Ascending aorta (tissue), 2 donors: ENCODE measurements around the gene PPP4C. TPM values are rescaled to one million over a fixed set of nuclear protein-coding genes. Genes with fewer than 3 reads are reported as not detected.
A peak's percentile ranks its signal among the peaks of the same experiment; 100 is the strongest.

Experiments used
- DNase-seq, 2 donors: peaks; one replicate each; pipeline ENCODE4 v3.0.0-alpha.2; 2019; ENCODE audit warnings: low spot score in 2 of 2
- H3K27ac ChIP-seq, 2 donors: fragments of 200-600 bp; sonication (generic); one replicate each; pipeline ENCODE4 v1.5.1; 2016 to 2017; ENCODE audit warnings: mild to moderate bottlenecking in 1 of 2
- H3K27me3 ChIP-seq: fragments of 200-600 bp; sonication (generic); one replicate; pipeline ENCODE4 v1.5.1; 2017
- H3K36me3 ChIP-seq, 2 donors: fragments of 200-600 bp; sonication (generic); one replicate each; pipeline ENCODE4 v1.5.1; 2016
- H3K4me1 ChIP-seq, 2 donors: fragments of 200-600 bp; sonication (generic); one replicate each; pipeline ENCODE4 v1.5.1; 2016 to 2017; ENCODE audit warnings: mild to moderate bottlenecking in 1 of 2
- H3K4me3 ChIP-seq, 2 donors: fragments of 200-600 bp; sonication (generic); one replicate each; pipeline ENCODE4 v1.5.1; 2016 to 2017; ENCODE audit warnings: mild to moderate bottlenecking in 1 of 2
- H3K9me3 ChIP-seq, 2 donors: fragments of 200-600 bp; sonication (generic); one replicate each; pipeline ENCODE4 v1.5.1; 2016
- CTCF ChIP-seq, 3 experiments: fragments of 200-600 bp in 2 of 3; fragments of 450-650 bp in 1 of 3; sonication (generic) in 2 of 3; IDR thresholded peaks; one replicate each; pipeline ENCODE4 v1.5.1; 2016 to 2019; ENCODE audit warnings: antibody characterized with exemption in 3 of 3, mild to moderate bottlenecking in 1 of 3, moderate library complexity in 1 of 3
- intact Hi-C: fragments of 100-400 bp; cut with DNase I; formaldehyde crosslinking; loops from one replicate; pipeline ENCODE4 v1.15.1; 2023
- total RNA-seq: library from RNA; depleted of rRNA; stranded (reverse); fragments of >200 nt; gene quantifications from one replicate; pipeline ENCODE4 v1.1.0, GENCODE V29; 2016

The PPP4C gene
- total RNA-seq, 1 donor from 2014 or later, result 50.7 TPM

- intact Hi-C loops, result loop anchor here (1.0 to 10.0 kb wide), 6 partner anchors 15 to 283 kb away; partner anchors contain the start of genes ALDOA, CORO1A, MYL11 and TBC1D10B
- peak; percentile 65 to 95 for DNase-seq
- H3K27ac ChIP-seq, result peak within 1 kb of the TSS; percentile 74 to 84
- peaks cover 9 to 11% of the 10 kb centered on the region in 2 donors for H3K36me3 ChIP-seq
- TF ChIP-seq CTCF (IDR thresholded peaks at IDR 0.05), result peak; percentile 75 to 96 (median 81)
- peaks cover 22 to 27% of the 10 kb centered on the region in 2 donors for H3K4me1 ChIP-seq
- peak within 1 kb of the TSS; percentile 53 to 72 for H3K4me3 ChIP-seq
- H3K27me3 ChIP-seq, result no peaks in the 10 kb centered on the region
- H3K9me3 ChIP-seq, result no peaks in the 10 kb centered on the region
These were observed 15.9 kb downstream of the PPP4C start, which contains the start of gene TBX6 for GRCh38 chr16:30091474-30092372. TBX6 (minus strand) TSS chr16:30091924; CDS start chr16:30091193, 731 bp downstream.

GRCh38 chr16:30092373-30093010 is 16.7 kb downstream of the PPP4C start:
- TF ChIP-seq CTCF (IDR thresholded peaks at IDR 0.05), result peak; percentile 40 to 47 (median 43)
- intact Hi-C loops, result loop anchor here (1.0 to 10.0 kb wide), 5 partner anchors 27 to 282 kb away; partner anchors contain the start of genes ALDOA, CORO1A, MYL11 and TBC1D10B
- DNase-seq, result peak; percentile 76 to 90
- H3K27ac ChIP-seq, result peak overlapping the region; percentile 74 to 84
- peaks cover 5 to 6% of the 10 kb centered on the region in 2 donors for H3K9me3 ChIP-seq
- peak overlapping the region; percentile 53 to 72 for H3K4me3 ChIP-seq
- peaks cover 22 to 27% of the 10 kb centered on the region in 2 donors for H3K4me1 ChIP-seq
- H3K36me3 ChIP-seq, result peaks cover 9 to 11% of the 10 kb centered on the region in 2 donors
- H3K27me3 ChIP-seq, result no peaks in the 10 kb centered on the region

- Histone ChIP-seq H3K27me3 (no peaks in the 10 kb centered on the region), H3K4me3 (peak overlapping the region; percentile 75 to 97), H3K27ac (peak overlapping the region; percentile 88 to 92), H3K9me3 (peaks cover 6% of the 10 kb centered on the region in 2 donors), H3K36me3 (peaks cover 9 to 11% of the 10 kb centered on the region in 2 donors), H3K4me1 (peaks cover 22 to 27% of the 10 kb centered on the region in 2 donors)
- intact Hi-C loops, result loop anchor here (5.0 to 10.0 kb wide), 3 partner anchors 42 to 280 kb away; partner anchors contain the start of genes CORO1A, MYL11 and TBC1D10B
- no peak for DNase-seq
- no peak for TF ChIP-seq CTCF (IDR thresholded peaks at IDR 0.05)
These were observed 18.9 kb downstream of the PPP4C start for GRCh38 chr16:30094541-30095165.

- intact Hi-C loops, result loop anchor here (1.0 to 10.0 kb wide), 2 partner anchors 28 to 279 kb away; partner anchors contain the start of genes MAPK3, MYL11 and TBC1D10B
- Histone ChIP-seq H3K27ac (peak overlapping the region; percentile 88 to 92), H3K4me1 (peaks cover 22 to 27% of the 10 kb centered on the region in 2 donors), H3K9me3 (peaks cover 6% of the 10 kb centered on the region in 2 donors), H3K27me3 (no peaks in the 10 kb centered on the region), H3K36me3 (peaks cover 9 to 11% of the 10 kb centered on the region in 2 donors), H3K4me3 (peak overlapping the region; percentile 75 to 97)
- no peak for TF ChIP-seq CTCF (IDR thresholded peaks at IDR 0.05)
- no peak for DNase-seq
These were observed 19.6 kb downstream of the PPP4C start for GRCh38 chr16:30095166-30096078.
